ENCODE results near the gene PRKN. TPM values are rescaled to one million over a fixed set of nuclear protein-coding genes. Genes with fewer than 3 reads are reported as not detected.

PRKN gene
- total RNA-seq, 1 experiment from 2014 or later = 0.34 TPM

DNA sequence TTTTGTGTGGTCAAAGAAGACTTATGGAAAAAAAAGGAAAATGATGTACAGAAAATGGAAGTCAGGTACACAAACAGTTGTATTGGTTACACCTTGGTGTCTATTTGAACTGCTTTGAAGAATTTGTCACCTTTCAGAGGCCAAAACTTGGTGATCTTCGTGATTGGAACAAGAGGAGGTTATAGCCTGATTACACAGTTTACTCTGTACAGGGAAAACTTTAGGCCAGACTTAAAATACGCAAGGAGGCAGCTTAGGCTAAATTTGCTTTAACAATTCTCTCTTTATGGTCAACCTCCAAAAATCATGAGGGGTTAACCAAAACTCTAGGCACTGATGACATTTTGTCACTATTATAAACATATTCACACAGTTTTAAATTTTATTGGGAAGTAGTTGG, 353.7 kb downstream of the PRKN start:
- BruUV-seq (replicated peaks) = no TSS peak
- Histone ChIP-seq H3K36me3 (ENCODE audit: control insufficient read depth, insufficient read depth, low read length) (no peaks in the 10 kb centered on the region), H3K4me1 (no peaks in the 10 kb centered on the region), H3K9me3 (no peaks in the 10 kb centered on the region), H3K27me3 (replicated peaks; ENCODE audit: control insufficient read depth, insufficient read depth, low read length) (no peaks in the 10 kb centered on the region), H3K4me3 (ENCODE audit: low read depth, low read length) (no peak overlapping the region)
- no peaks in the 10 kb centered on the region for H3K4me1 Mint-ChIP-seq (ENCODE audit: low read depth, unreplicated experiment)
- H3K27me3 Mint-ChIP-seq (ENCODE audit: insufficient read depth, unreplicated experiment) = no peaks in the 10 kb centered on the region
- ChIA-PET CTCF (no interaction called here), POLR2A (no interaction called here)
- intact Hi-C loops (cut with micrococcal nuclease; ENCODE audit: unreplicated experiment) = no loop called here
- TF ChIP-seq, protein P1, sequence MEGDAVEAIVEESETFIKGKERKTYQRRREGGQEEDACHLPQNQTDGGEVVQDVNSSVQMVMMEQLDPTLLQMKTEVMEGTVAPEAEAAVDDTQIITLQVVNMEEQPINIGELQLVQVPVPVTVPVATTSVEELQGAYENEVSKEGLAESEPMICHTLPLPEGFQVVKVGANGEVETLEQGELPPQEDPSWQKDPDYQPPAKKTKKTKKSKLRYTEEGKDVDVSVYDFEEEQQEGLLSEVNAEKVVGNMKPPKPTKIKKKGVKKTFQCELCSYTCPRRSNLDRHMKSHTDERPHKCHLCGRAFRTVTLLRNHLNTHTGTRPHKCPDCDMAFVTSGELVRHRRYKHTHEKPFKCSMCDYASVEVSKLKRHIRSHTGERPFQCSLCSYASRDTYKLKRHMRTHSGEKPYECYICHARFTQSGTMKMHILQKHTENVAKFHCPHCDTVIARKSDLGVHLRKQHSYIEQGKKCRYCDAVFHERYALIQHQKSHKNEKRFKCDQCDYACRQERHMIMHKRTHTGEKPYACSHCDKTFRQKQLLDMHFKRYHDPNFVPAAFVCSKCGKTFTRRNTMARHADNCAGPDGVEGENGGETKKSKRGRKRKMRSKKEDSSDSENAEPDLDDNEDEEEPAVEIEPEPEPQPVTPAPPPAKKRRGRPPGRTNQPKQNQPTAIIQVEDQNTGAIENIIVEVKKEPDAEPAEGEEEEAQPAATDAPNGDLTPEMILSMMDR (IDR thresholded peaks at IDR 0.05; ENCODE audit: insufficient read depth in 1 of 2, low read depth in 1 of 2, low read length in 1 of 2, severe bottlenecking in 1 of 2, unreplicated experiment in 1 of 2) = no peak
- no peak for DNase-seq
- no peak overlapping the region for H3K27ac Mint-ChIP-seq (ENCODE audit: unreplicated experiment)
- peaks cover 7% of the 10 kb centered on the region for H3K9me3 Mint-ChIP-seq (ENCODE audit: unreplicated experiment)
- H3K36me3 Mint-ChIP-seq (ENCODE audit: insufficient read depth, unreplicated experiment) = no peaks in the 10 kb centered on the region
- no peak overlapping the region for H3K4me3 Mint-ChIP-seq (ENCODE audit: unreplicated experiment)

DNA sequence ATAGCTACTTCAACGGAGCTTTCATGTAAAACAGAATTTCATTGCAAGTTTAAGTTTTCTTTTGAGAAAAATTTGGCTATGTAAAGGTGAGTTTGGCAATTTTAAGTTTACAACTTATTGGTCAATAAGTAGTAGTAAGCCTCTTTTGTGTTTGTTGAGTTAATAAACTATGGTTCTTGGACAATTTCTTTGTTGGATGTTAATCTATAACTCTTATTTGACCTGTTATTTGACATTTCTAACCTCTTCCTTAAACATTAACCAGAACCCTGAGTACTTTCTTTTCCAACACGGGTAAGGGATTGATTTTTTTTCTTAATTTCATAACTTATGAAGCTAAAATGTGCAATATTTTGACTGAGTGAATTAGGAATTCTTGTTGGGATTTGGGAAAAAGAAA, 354.4 kb downstream of the PRKN start:
- Mint-ChIP-seq H3K27me3 (ENCODE audit: insufficient read depth, unreplicated experiment) (no peaks in the 10 kb centered on the region), H3K9me3 (ENCODE audit: unreplicated experiment) (peaks cover 7% of the 10 kb centered on the region), H3K36me3 (ENCODE audit: insufficient read depth, unreplicated experiment) (no peaks in the 10 kb centered on the region), H3K4me1 (ENCODE audit: low read depth, unreplicated experiment) (no peaks in the 10 kb centered on the region), H3K27ac (ENCODE audit: unreplicated experiment) (no peak overlapping the region), H3K4me3 (ENCODE audit: unreplicated experiment) (no peak overlapping the region)
- H3K27me3 ChIP-seq (replicated peaks; ENCODE audit: control insufficient read depth, insufficient read depth, low read length) = no peaks in the 10 kb centered on the region
- no peak for DNase-seq
- ChIA-PET CTCF (no interaction called here), POLR2A (no interaction called here)
- no peaks in the 10 kb centered on the region for H3K36me3 ChIP-seq (ENCODE audit: control insufficient read depth, insufficient read depth, low read length)
- intact Hi-C loops (cut with micrococcal nuclease; ENCODE audit: unreplicated experiment) = no loop called here
- TF ChIP-seq, protein P1 (IDR thresholded peaks at IDR 0.05; ENCODE audit: insufficient read depth in 1 of 2, low read depth in 1 of 2, low read length in 1 of 2, severe bottlenecking in 1 of 2, unreplicated experiment in 1 of 2) = no peak
- no TSS peak for BruUV-seq (replicated peaks)
- no peaks in the 10 kb centered on the region for H3K4me1 ChIP-seq
- H3K4me3 ChIP-seq (ENCODE audit: low read depth, low read length) = no peak overlapping the region
- H3K9me3 ChIP-seq = no peaks in the 10 kb centered on the region

DNA sequence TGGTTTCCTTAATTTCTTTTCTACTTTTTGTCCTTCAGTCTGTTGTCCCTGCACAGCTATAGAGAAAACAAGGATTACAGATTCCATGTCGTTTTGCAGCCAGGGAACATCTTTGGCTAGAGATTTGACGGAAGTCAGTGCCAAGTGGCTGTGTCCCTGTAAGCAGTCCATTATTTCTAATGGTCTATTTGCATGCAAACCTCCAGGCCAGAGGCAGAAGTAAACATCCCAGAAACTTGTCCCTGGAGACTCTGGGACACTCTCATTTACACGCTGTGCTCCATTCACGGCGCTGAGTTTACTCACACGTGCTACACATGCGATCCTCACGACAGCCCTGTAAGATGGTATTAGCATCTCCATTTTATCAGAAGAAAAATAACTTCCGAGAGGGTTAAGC, 355.5 kb downstream of the PRKN start:
- ChIA-PET CTCF (no interaction called here), POLR2A (no interaction called here)
- Mint-ChIP-seq H3K4me1 (ENCODE audit: low read depth, unreplicated experiment) (no peaks in the 10 kb centered on the region), H3K27me3 (ENCODE audit: insufficient read depth, unreplicated experiment) (no peaks in the 10 kb centered on the region), H3K9me3 (ENCODE audit: unreplicated experiment) (peaks cover under 1% of the 10 kb centered on the region), H3K36me3 (ENCODE audit: insufficient read depth, unreplicated experiment) (no peaks in the 10 kb centered on the region), H3K4me3 (ENCODE audit: unreplicated experiment) (no peak overlapping the region), H3K27ac (ENCODE audit: unreplicated experiment) (no peak overlapping the region)
- no peak for DNase-seq
- TF ChIP-seq, protein P1 (IDR thresholded peaks at IDR 0.05; ENCODE audit: insufficient read depth in 1 of 2, low read depth in 1 of 2, low read length in 1 of 2, severe bottlenecking in 1 of 2, unreplicated experiment in 1 of 2) = no peak
- Histone ChIP-seq H3K4me1 (no peaks in the 10 kb centered on the region), H3K27me3 (replicated peaks; ENCODE audit: control insufficient read depth, insufficient read depth, low read length) (no peaks in the 10 kb centered on the region), H3K36me3 (ENCODE audit: control insufficient read depth, insufficient read depth, low read length) (no peaks in the 10 kb centered on the region), H3K9me3 (no peaks in the 10 kb centered on the region), H3K4me3 (ENCODE audit: low read depth, low read length) (no peak overlapping the region)
- intact Hi-C loops (cut with micrococcal nuclease; ENCODE audit: unreplicated experiment) = no loop called here
- no TSS peak for BruUV-seq (replicated peaks)
